Adrenal gland (tissue), 12 donors: ENCODE results near the gene FAM162A. TPM values are rescaled to one million over a fixed set of nuclear protein-coding genes. Genes with fewer than 3 reads are reported as not detected.
A peak's percentile ranks its signal among the peaks of the same experiment; 100 is the strongest.
"Not testable (repeated sequence)": the region's sequence is repeated elsewhere in the genome, so short reads cannot be mapped to it uniquely, and the experiment has no call there.

Experiments used
- DNase-seq, 7 donors: peaks; one replicate each; pipeline ENCODE4 v3.0.0-alpha.2; 2019 to 2020
- H3K27ac ChIP-seq, 5 donors: fragments of 200-600 bp; sonication (generic) in 4 of 5; 1 replicate in 3 of 5; 2 replicates in 2 of 5; pipeline versions ENCODE4 v1.5.1 to v1.8.0; 2016 to 2020; ENCODE audit warnings: mild to moderate bottlenecking in 1 of 5
- H3K27me3 ChIP-seq: fragments of 200-600 bp; 2 replicates; pipeline ENCODE4 v1.8.0; 2021
- H3K36me3 ChIP-seq, 2 donors: fragments of 200-600 bp; replicated peaks in 1 of 2; 1 replicate in 1 of 2; 2 replicates in 1 of 2; pipeline versions ENCODE4 v1.5.1 to v1.8.0; 2018 to 2022
- H3K4me1 ChIP-seq, 2 donors: fragments of 200-600 bp; replicated peaks in 1 of 2; 1 replicate in 1 of 2; 2 replicates in 1 of 2; pipeline versions ENCODE4 v1.5.1 to v1.8.0; 2018 to 2021
- H3K4me3 ChIP-seq, 4 donors: fragments of 200-600 bp; sonication (generic) in 3 of 4; one replicate each; pipeline ENCODE4 v1.5.1; 2016 to 2018
- H3K9me3 ChIP-seq, 3 donors: fragments of 200-600 bp; sonication (generic) in 1 of 3; replicated peaks in 1 of 3; 1 replicate in 2 of 3; 2 replicates in 1 of 3; pipeline versions ENCODE4 v1.5.1 to v1.8.0; 2016 to 2021
- POLR2A ChIP-seq, 2 donors: fragments of 450-650 bp; IDR thresholded peaks; one replicate each; pipeline ENCODE4 v1.6.1; 2017; ENCODE audit warnings: antibody characterized with exemption in 2 of 2, mild to moderate bottlenecking in 2 of 2, moderate library complexity in 1 of 2
- WGBS, 4 donors: extraction: QIAGEN DNeasy Blood & Tissue Kit in 2 of 4; methylation state at CpG; one replicate each; pipeline versions ENCODE4 v1.1.5 to v1.1.7; 2013 to 2017; 5-methylcytosine and 5-hydroxymethylcytosine counted together
- intact Hi-C, 2 donors: fragments of 100-400 bp; cut with DNase I; formaldehyde crosslinking; loops; one replicate each; pipeline versions ENCODE4 v1.14.1 to v1.15.0; 2022 to 2023
- polyA plus RNA-seq, 3 donors: library from polyadenylated mRNA; stranded (reverse); fragments of 200-250 nt in 2 of 3; fragments of 350-450 nt in 1 of 3; fragmentation: Illumina TruSeq in 1 of 3; extraction: RNeasy Lipid Tissue Mini Kit (QIAGEN cat#74804) in 1 of 3; gene quantifications; one replicate each; pipeline ENCODE4 v1.2.3, GENCODE V29; 2013 to 2014
- total RNA-seq, 9 donors: library from RNA; depleted of rRNA in 4 of 9; stranded (reverse); fragments of >200 nt in 4 of 9; fragments of 120-200 nt in 1 of 9; fragmentation: NEBNext Ultra II Directional in 1 of 9; extraction: Animal tissue kit (Norgen Biotek cat#: 25700) in 1 of 9; gene quantifications; one replicate each; pipeline versions ENCODE4 v1.1.0 to v1.2.4, GENCODE V29; 2013 to 2023
- TF ChIP-seq, protein P1 (sequence below), 6 experiments: fragments of 450-650 bp in 4 of 6; fragments of 200-600 bp in 2 of 6; sonication (generic) in 1 of 6; IDR thresholded peaks; 1 replicate in 5 of 6; 2 replicates in 1 of 6; pipeline versions ENCODE4 v1.5.1 to v1.8.0; 2016 to 2021; ENCODE audit warnings: antibody characterized with exemption in 6 of 6, mild to moderate bottlenecking in 2 of 6, moderate library complexity in 1 of 6
- donor health status: healthy with polysubstance abuse.
- donor health status: Bipolar disorder and iron deficiency.
- donor health status: DM: yes; HTN: yes; CAD: no.
- donor health status: DM: no; HTN: no; CAD: no.
- donor health status: DM: no; HTN: no; CAD: no.
- donor health status: DM: yes; HTN: yes; CAD: no.

The FAM162A gene
- total and polyA plus RNA-seq, 12 donors, result 36.2 to 287 (median 79.7) TPM

DNA sequence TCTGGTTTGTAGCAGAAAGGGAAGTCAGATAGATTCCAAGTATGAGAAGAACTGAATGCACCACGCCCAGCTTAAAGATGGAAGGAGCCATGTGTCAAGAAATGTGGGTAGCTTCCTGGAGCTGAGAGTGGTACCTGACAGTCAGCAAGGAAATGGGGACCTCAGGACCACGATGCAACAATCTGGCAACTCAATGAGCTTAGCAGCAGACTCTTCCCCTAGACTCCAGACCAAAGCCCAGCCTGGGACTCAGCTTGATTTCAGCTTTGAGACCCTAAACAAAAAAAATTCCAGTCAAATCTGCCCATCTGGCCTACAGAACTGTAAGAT, 25.3 kb upstream of the FAM162A start:
- intact Hi-C loops, result no loop called here
- 72 to 97% (median 93%) methylated on average over 2 of the region's 2 CpGs for WGBS, 4 donors
- no peak for DNase-seq
- no peak for TF ChIP-seq POLR2A (IDR thresholded peaks at IDR 0.05)
- TF ChIP-seq, protein P1, sequence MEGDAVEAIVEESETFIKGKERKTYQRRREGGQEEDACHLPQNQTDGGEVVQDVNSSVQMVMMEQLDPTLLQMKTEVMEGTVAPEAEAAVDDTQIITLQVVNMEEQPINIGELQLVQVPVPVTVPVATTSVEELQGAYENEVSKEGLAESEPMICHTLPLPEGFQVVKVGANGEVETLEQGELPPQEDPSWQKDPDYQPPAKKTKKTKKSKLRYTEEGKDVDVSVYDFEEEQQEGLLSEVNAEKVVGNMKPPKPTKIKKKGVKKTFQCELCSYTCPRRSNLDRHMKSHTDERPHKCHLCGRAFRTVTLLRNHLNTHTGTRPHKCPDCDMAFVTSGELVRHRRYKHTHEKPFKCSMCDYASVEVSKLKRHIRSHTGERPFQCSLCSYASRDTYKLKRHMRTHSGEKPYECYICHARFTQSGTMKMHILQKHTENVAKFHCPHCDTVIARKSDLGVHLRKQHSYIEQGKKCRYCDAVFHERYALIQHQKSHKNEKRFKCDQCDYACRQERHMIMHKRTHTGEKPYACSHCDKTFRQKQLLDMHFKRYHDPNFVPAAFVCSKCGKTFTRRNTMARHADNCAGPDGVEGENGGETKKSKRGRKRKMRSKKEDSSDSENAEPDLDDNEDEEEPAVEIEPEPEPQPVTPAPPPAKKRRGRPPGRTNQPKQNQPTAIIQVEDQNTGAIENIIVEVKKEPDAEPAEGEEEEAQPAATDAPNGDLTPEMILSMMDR (IDR thresholded peaks at IDR 0.05), result no peak
- no peaks in the 10 kb centered on the region for H3K9me3 ChIP-seq
- no peaks in the 10 kb centered on the region for H3K36me3 ChIP-seq
- no peak overlapping the region for H3K27ac ChIP-seq
- no peak overlapping the region for H3K4me3 ChIP-seq
- H3K4me1 ChIP-seq, result peaks cover 0 to 34% of the 10 kb centered on the region in 2 donors
- no peaks in the 10 kb centered on the region for H3K27me3 ChIP-seq

- Histone ChIP-seq H3K36me3 (no peaks in the 10 kb centered on the region), H3K27me3 (no peaks in the 10 kb centered on the region), H3K4me3 (no peak overlapping the region), H3K4me1 (peaks cover 10 to 47% of the 10 kb centered on the region in 2 donors), H3K9me3 (no peaks in the 10 kb centered on the region), H3K27ac (peak overlapping the region in 1 of 5 donors; percentile 69)
- TF ChIP-seq, protein P1 (IDR thresholded peaks at IDR 0.05), result no peak
- TF ChIP-seq POLR2A (IDR thresholded peaks at IDR 0.05), result no peak
- DNase-seq, result no peak
- WGBS, 4 donors, result 88 to 97% (median 94%) methylated on average over 2 of the region's 2 CpGs
- intact Hi-C loops, result no loop called here
Measured at GRCh38 chr3:122362026-122362425, 22.0 kb upstream of the FAM162A start.

DNA sequence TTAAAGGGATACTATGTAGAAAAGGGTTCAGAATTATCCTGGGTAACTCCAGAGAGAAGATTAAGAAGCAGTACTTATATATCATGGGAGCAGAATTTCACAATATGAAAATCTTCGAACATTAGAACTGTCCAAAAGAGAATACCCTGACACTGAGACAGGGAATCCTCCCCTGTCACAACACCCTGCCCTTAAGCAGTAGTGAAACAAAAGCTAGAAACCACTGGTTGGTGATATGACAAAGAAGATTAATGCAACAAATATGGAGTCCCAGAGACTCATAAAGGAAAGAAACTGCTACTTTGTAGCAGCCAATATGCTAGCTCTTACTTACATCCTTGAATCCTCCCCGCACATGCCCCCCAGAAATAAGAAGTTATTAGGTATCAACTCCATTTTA, 19.5 kb upstream of the FAM162A start:
- intact Hi-C loops, result no loop called here

GRCh38 chr3:122365073-122365472, 18.9 kb upstream of the FAM162A start:
- no peaks in the 10 kb centered on the region for H3K27me3 ChIP-seq
- WGBS, 4 donors, result 83 to 97% (median 94%) methylated on average over 1 of the region's 1 CpG
- peak overlapping the region in 3 of 5 donors; percentile 49 to 76 (median 69) for H3K27ac ChIP-seq
- H3K9me3 ChIP-seq, result no peaks in the 10 kb centered on the region
- no peaks in the 10 kb centered on the region for H3K36me3 ChIP-seq
- no peak for DNase-seq
- no peak for TF ChIP-seq POLR2A (IDR thresholded peaks at IDR 0.05)
- TF ChIP-seq, protein P1 (IDR thresholded peaks at IDR 0.05), result no peak
- peaks cover 10 to 44% of the 10 kb centered on the region in 2 donors for H3K4me1 ChIP-seq
- no peak overlapping the region for H3K4me3 ChIP-seq
- intact Hi-C loops, result no loop called here

More for the DNA sequence above, 19.5 kb upstream of the FAM162A start:
- no peaks in the 10 kb centered on the region for H3K36me3 ChIP-seq
- H3K27me3 ChIP-seq, result no peaks in the 10 kb centered on the region
- WGBS, 4 donors, result 42 to 96% (median 93%) methylated on average over 2 of the region's 2 CpGs
- DNase-seq, result no peak
- no peak overlapping the region for H3K4me3 ChIP-seq
- H3K9me3 ChIP-seq, result no peaks in the 10 kb centered on the region
- peaks cover 10 to 47% of the 10 kb centered on the region in 2 donors for H3K4me1 ChIP-seq
- TF ChIP-seq POLR2A (IDR thresholded peaks at IDR 0.05), result no peak
- H3K27ac ChIP-seq, result peak overlapping the region in 3 of 5 donors; percentile 49 to 76 (median 69)

- peak overlapping the region in 4 of 5 donors; percentile 24 to 76 (median 70) for H3K27ac ChIP-seq
- DNase-seq, result peak in 5 of 7 donors; percentile 38 to 64 (median 58)
- H3K4me1 ChIP-seq, result peaks cover 10 to 38% of the 10 kb centered on the region in 2 donors
- H3K36me3 ChIP-seq, H3K27me3 ChIP-seq, H3K9me3 ChIP-seq, intact Hi-C loops, H3K4me3 ChIP-seq: not testable (repeated sequence)
- WGBS, 4 donors, result 68 to 78% (median 76%) methylated on average over 10 of the region's 10 CpGs
Measured at GRCh38 chr3:122365582-122366378, 18.2 kb upstream of the FAM162A start.
